Measurements from ENCODE around the gene MASP2.
"Not testable (repeated sequence)": the region's sequence is repeated elsewhere in the genome, so short reads cannot be mapped to it uniquely, and the experiment has no call there.

MASP2 gene

GRCh38 chr1:11042065-11042464 lies 5.0 kb downstream of the MASP2 start:
- no peak for DNase-seq (ENCODE audit: low read depth, low spot score)
- no peak overlapping the region for H3K4me3 ChIP-seq (ENCODE audit: low read length)

GRCh38 chr1:11041048-11041447 lies 6.0 kb downstream of the MASP2 start:
- DNase-seq (ENCODE audit: low read depth, low spot score), result no peak
- no peak overlapping the region for H3K4me3 ChIP-seq (ENCODE audit: low read length)

DNA sequence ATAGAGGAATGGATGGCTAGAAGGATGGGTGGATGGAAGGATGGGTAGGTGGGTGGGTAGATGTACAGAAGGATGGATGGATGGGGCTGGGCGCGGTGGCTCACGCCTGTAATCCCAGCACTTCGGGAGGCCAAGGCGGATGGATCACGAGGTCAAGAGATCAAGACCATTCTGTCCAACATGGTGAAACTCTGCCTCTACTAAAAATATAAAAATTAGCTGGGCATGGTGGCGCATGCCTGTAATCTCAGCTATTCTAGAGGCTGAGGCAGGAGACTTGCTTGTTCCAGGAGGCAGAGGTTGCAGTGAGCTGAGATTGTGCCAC lies 7.0 kb downstream of the MASP2 start:
- H3K4me3 ChIP-seq (ENCODE audit: low read length); DNase-seq (ENCODE audit: low read depth, low spot score): not testable (repeated sequence)

DNA sequence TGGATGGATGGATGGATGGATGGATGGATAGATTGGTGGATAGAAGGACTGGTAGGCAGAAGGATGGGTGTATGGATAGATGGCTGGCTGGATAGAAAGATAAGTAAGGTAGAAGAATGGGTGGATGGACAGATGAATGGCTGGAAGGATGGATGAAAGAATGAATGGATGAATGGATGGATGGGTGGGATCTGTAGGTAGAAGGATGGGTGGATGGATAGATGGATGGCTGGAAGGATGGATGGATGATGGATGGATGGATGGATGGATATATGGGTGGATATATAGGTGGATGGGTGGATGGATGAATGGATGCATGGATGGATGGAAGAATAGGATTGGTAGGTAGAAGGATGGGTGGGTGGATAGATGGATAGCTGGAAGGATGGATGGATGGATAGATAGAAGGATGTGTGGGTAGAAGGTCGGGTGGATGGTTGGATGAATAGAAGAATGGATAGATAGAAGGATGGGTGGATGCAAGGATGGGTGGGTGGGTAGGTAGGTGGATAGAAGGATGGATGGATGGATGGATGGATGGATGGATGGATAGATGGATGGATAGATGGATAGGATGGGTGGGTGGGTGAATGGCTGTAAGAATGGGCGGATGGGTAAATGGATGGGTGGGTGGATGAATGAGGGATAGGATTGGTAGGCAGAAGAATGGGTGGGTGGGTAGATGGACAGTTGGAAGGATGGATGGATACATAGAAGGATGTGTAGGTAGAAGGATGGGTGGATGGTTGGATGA lies 7.5 kb downstream of the MASP2 start:
- DNase-seq (ENCODE audit: low read depth, low spot score), result no peak
- no peak overlapping the region for H3K4me3 ChIP-seq (ENCODE audit: low read length)

DNA sequence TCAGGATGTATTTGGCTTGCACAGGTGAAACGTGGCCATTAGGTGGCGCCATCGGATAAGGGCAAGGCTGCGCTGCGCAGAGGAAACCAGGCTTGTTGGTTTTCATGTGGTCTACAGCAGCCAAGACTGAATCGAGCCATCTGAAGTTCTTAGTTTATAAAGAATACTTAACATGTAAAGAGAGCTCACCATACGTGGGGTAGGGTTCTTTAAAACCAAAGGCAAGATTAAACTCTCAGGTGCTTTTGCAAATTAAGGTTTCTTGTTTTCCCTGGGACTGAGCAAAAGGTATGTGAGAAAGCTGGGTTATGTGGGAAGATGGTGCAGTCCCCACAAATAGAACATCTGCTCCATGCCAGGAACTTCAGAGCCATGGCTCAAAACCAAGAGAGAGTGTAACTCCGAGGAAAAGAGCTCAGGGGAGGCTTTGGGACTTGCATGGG lies 9.3 kb downstream of the MASP2 start:
- DNase-seq (ENCODE audit: low read depth, low spot score), result peak; percentile 91
- no peak overlapping the region for H3K4me3 ChIP-seq (ENCODE audit: low read length)

DNA sequence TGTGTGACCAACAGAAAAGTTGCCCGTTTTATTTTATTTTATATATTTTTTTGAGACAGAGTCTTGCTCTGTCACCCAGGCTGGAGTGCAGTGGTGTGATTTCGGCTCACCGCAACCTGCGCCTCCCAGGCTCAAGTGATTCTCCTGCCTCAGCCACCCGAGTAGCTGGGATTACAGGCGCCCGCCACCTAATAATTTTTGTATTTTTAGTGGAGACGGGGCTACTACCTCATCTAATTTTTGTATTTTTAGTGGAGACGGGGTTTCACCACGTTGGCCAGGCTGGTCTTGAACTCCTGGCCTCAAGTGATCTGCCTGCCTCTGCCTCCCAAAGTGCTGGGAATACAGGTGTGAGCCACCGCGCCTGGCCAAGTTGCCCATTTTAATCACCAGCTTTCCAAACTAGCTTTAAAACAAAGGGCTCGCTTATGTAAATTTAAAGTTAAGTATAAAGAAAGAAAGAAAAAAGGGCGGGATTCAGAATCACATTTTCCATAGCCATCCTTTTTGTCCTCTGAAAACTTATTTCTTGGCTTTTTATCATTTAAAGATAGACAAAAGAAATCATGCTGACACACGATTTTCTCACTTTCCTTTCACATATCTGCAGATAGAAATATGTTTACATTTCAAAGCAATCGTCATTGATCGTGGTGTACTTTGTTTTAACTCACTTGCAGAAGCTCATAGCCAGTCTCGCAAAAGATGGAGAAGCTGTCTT lies 9.9 kb downstream of the MASP2 start:
- not testable (repeated sequence) for H3K4me3 ChIP-seq (ENCODE audit: low read length); DNase-seq (ENCODE audit: low read depth, low spot score)

DNA sequence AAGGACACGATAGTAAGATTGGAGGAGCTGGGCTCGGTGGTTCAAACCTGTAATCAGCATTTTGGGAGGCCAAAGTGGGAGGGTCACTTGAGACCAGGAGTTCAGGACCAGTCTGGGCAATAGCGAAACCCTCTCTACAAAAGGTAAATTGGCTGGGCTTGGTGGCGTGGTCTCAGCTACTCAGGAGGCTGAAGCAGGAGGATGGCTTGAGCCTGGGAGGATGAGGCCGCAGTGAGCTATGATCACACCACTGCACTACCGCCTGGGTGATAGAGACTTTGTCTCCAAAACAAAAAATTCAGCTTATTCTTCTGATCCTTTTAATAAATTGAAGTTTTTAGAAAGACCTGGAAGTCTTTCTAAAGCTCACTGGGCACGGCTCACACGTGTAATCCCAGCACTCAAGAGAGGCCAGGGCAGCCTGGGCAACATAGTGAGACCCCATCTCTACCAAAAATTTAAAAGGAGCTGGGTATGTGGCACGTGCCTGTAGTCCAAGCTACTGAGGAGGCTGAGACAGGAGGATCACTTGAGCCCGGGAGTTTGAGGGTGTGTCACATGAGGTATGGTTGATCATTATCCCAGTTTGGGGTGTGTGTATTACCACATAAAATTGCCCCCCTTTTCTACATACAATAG lies 15.3 kb downstream of the MASP2 start:
- no peak overlapping the region for H3K4me3 ChIP-seq (ENCODE audit: low read length)
- no peak for DNase-seq (ENCODE audit: low read depth, low spot score)

DNA sequence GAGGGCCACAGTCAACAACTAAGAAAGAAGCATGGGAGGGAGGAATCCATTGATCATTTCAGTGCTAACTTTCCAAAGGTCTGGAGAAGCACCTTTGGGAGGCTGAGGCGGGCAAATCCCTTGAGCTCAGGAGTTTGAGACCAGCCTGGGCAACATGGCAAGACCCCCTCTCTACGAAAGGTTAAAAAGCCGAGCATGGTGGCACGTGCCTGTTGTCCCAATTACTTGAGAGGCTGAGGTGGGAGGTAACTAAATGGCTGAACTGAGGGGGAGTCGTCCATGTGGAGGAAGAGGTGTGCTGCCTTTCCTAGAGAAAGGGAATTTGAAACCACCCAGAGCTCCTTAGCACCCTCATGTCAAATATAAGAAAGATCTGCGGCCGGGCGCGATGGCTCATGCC lies 16.2 kb downstream of the MASP2 start:
- H3K4me3 ChIP-seq (ENCODE audit: low read length), result no peak overlapping the region
- DNase-seq (ENCODE audit: low read depth, low spot score), result no peak

DNA sequence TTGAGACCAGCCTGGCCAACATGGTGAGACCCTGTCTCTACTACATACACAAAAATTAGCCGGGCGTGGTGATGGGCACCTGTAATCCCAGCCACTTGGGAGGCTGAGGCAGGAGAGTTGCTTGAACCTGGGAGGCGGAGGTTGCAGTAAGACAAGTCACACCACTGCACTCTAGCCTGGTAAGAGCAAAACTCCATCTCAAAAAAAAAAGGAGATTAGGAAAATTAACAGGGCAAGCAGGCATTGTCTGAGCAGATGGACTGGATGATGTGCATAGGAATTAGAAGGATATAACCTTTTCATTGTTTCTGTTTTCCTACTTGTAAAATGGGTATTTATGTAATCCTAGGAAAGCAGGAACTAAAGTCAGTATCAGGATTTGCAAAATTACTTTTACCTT lies 19.0 kb downstream of the MASP2 start:
- no peak overlapping the region for H3K4me3 ChIP-seq (ENCODE audit: low read length)
- DNase-seq (ENCODE audit: low read depth, low spot score), result no peak

GRCh38 chr1:11027316-11027715 lies 19.7 kb downstream of the MASP2 start:
- no peak overlapping the region for H3K4me3 ChIP-seq (ENCODE audit: low read length)
- no peak for DNase-seq (ENCODE audit: low read depth, low spot score)

- H3K4me3 ChIP-seq (ENCODE audit: low read length), result no peak overlapping the region
- DNase-seq (ENCODE audit: low read depth, low spot score), result no peak
Observed at GRCh38 chr1:11026903-11027302, 20.1 kb downstream of the MASP2 start.

- DNase-seq (ENCODE audit: low read depth, low spot score), result no peak
- no peak overlapping the region for H3K4me3 ChIP-seq (ENCODE audit: low read length)
Observed at GRCh38 chr1:11026052-11026451, 21.0 kb downstream of the MASP2 start.

DNA sequence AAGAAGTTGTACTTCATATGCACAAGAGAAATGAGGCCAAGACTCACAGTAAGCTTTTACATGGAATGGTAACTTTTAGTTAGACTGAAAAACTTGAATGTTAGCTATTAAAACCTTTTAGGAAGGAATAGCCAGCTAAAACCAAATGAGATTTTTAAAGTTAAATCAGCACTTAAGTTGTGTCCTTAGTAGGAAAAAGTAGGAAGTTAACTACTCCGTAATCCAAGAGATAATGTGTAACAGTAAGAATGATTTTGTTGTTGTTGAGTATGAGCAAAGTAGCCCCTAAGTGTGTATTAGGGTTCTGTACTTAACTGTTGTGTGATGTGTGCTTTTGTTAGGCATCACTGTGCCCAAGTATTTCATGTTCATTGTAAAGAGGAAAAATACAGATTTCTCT lies 21.4 kb downstream of the MASP2 start:
- no peak overlapping the region for H3K4me3 ChIP-seq (ENCODE audit: low read length)
- DNase-seq (ENCODE audit: low read depth, low spot score), result no peak

- DNase-seq (ENCODE audit: low read depth, low spot score), result no peak
- no peak overlapping the region for H3K4me3 ChIP-seq (ENCODE audit: low read length)
Observed at GRCh38 chr1:11024874-11025203, 22.2 kb downstream of the MASP2 start.

- no peak overlapping the region for H3K4me3 ChIP-seq (ENCODE audit: low read length)
- DNase-seq (ENCODE audit: low read depth, low spot score), result no peak
Observed at GRCh38 chr1:11024154-11024873, 22.7 kb downstream of the MASP2 start.

DNA sequence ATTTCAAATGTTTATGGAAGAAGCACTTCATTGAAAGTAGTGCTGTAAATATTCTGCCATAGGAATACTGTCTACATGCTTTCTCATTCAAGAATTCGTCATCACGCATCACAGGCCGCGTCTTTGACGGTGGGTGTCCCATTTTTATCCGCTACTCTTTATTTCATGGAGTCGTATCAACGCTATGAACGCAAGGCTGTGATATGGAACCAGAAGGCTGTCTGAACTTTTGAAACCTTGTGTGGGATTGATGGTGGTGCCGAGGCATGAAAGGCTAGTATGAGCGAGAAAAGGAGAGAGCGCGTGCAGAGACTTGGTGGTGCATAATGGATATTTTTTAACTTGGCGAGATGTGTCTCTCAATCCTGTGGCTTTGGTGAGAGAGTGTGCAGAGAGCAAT lies 23.8 kb downstream of the MASP2 start:
- no peak for DNase-seq (ENCODE audit: low read depth, low spot score)
- H3K4me3 ChIP-seq (ENCODE audit: low read length), result no peak overlapping the region

GRCh38 chr1:11019971-11020370 lies 27.1 kb downstream of the MASP2 start:
- no peak overlapping the region for H3K4me3 ChIP-seq (ENCODE audit: low read length)
- no peak for DNase-seq (ENCODE audit: low read depth, low spot score)

GRCh38 chr1:11019358-11019757 lies 27.7 kb downstream of the MASP2 start:
- not testable (repeated sequence) for H3K4me3 ChIP-seq (ENCODE audit: low read length); DNase-seq (ENCODE audit: low read depth, low spot score)

- H3K4me3 ChIP-seq (ENCODE audit: low read length), result peak overlapping the region; percentile 94
- DNase-seq (ENCODE audit: low read depth, low spot score), result no peak
Observed at GRCh38 chr1:11013160-11013531, 33.9 kb downstream of the MASP2 start.

All from Jurkat, Clone E6-1 (cell line).